HepG2 (cell line): Measurements from ENCODE around the gene CNNM2. TPM values are rescaled to one million over a fixed set of nuclear protein-coding genes. Genes with fewer than 3 reads are reported as not detected.

ENCODE experiments used
- ATAC-seq: fragments of 200-7000 bp; cut with Tn5 transposase; 3 replicates; pipeline ENCODE4 v1.9.1; 2020; ENCODE audit warnings: mild to moderate bottlenecking, moderate library complexity
- BruUV-seq: library from RNA; stranded (reverse); fragments of 400-500 nt; replicated peaks from 2 replicates; lab custom pipeline; 2021; lab: Mats Ljungman, UMichigan
- CTCF ChIA-PET: fragments of 300-600 bp; formaldehyde crosslinking; extraction: SDS; loops from one replicate; lab custom pipeline; 2021; ENCODE audit warnings: low total read pairs, inconsistent platforms, low intra/inter-chr PET ratio; lab: Yijun Ruan, JAX
- POLR2A ChIA-PET: fragments of 350-600 bp; sonication (Branson Sonifier 250); formaldehyde crosslinking; loops from one replicate; lab custom pipeline; 2020; ENCODE audit warnings: antibody characterized with exemption, inconsistent platforms; lab: Yijun Ruan, JAX
- DNase-seq: peaks from one replicate; pipeline ENCODE4 v3.0.0-alpha.2; 2015; ENCODE audit warnings: low spot score
- FAIRE-seq: peaks from 3 replicates; lab custom pipeline; 2011; peaks lifted over from hg19 to GRCh38; lab: Jason Lieb, UNC
- H2AFZ ChIP-seq: one replicate; pipeline ENCODE4 v1.6.1; 2011; ENCODE audit warnings: low read length, inconsistent platforms
- H3K27ac ChIP-seq: fragments of 300-600 bp; 3 replicates; pipeline ENCODE4 v1.8.0; 2011; ENCODE audit warnings: mixed run types, mild to moderate bottlenecking, mixed read lengths, low read length, inconsistent platforms; ENCODE audit not compliant: insufficient read depth; ENCODE audit errors: extremely low read length
- H3K27me3 ChIP-seq, 2 experiments: fragments of 200-600 bp in 1 of 2; 2 replicates in 1 of 2; 3 replicates in 1 of 2; pipeline versions ENCODE4 v1.6.0 to v1.8.0; 2011; ENCODE audit warnings: low read length in 2 of 2, mild to moderate bottlenecking in 2 of 2, moderate library complexity in 2 of 2, inconsistent platforms in 1 of 2; ENCODE audit not compliant: insufficient read depth in 2 of 2, control insufficient read depth in 1 of 2
- H3K36me3 ChIP-seq, 2 experiments: fragments of 200-600 bp in 1 of 2; replicated peaks in 1 of 2; 2 replicates in 1 of 2; 3 replicates in 1 of 2; pipeline versions ENCODE4 v1.5.1 to v1.8.0; 2011; ENCODE audit warnings: low read length in 2 of 2, inconsistent platforms in 1 of 2; ENCODE audit not compliant: insufficient read depth in 2 of 2, control insufficient read depth in 1 of 2
- H3K4me1 ChIP-seq: 2 replicates; pipeline ENCODE4 v1.5.1; 2012; ENCODE audit warnings: low read length, inconsistent platforms; ENCODE audit not compliant: insufficient read depth
- H3K4me2 ChIP-seq: 2 replicates; pipeline ENCODE4 v1.6.0; 2011; ENCODE audit warnings: low read depth, low read length, inconsistent platforms
- H3K4me3 ChIP-seq, 3 experiments: fragments of 200-600 bp in 1 of 3; sonication (generic), shearing (Covaris generic) in 1 of 3; replicated peaks in 1 of 3; 2 replicates each; pipeline ENCODE4 v1.5.1; 2011 to 2016; ENCODE audit warnings: low read length in 3 of 3, inconsistent platforms in 2 of 3, low read depth in 2 of 3, mild to moderate bottlenecking in 2 of 3, control low read depth in 1 of 3, mixed read lengths in 1 of 3; ENCODE audit not compliant: insufficient read depth in 1 of 3
- H3K79me2 ChIP-seq: one replicate; pipeline ENCODE4 v1.6.1; 2011; ENCODE audit warnings: low read length, inconsistent platforms; ENCODE audit not compliant: insufficient read depth
- H3K9ac ChIP-seq: 2 replicates; pipeline ENCODE4 v1.6.0; 2011; ENCODE audit warnings: mild to moderate bottlenecking, low read depth, low read length, inconsistent platforms; ENCODE audit not compliant: insufficient read depth
- H3K9me3 ChIP-seq: 2 replicates; pipeline ENCODE4 v1.5.1; 2012; ENCODE audit warnings: mild to moderate bottlenecking, low read length
- H4K20me1 ChIP-seq: 2 replicates; pipeline ENCODE4 v1.6.0; 2011; ENCODE audit warnings: inconsistent platforms, mild to moderate bottlenecking, low read length, moderate library complexity; ENCODE audit not compliant: insufficient read depth
- KAT2B ChIP-seq: fragments of 150-350 bp; IDR thresholded peaks from 2 replicates; pipeline ENCODE4 v1.6.1; 2014; ENCODE audit warnings: low read depth, low read length, borderline replicate concordance
- MEIS1 ChIP-seq: sonication (generic); formaldehyde crosslinking; IDR thresholded peaks from 2 replicates; pipeline ENCODE4 v1.9.0; 2021; ENCODE audit warnings: mild to moderate bottlenecking, missing genetic modification reagents, moderate library complexity, borderline replicate concordance
- ZFP90 ChIP-seq: sonication (generic); formaldehyde crosslinking; IDR thresholded peaks from 2 replicates; pipeline ENCODE4 v1.8.0; 2022; ENCODE audit warnings: missing genetic modification reagents, mild to moderate bottlenecking, inconsistent platforms, borderline replicate concordance
- WGBS: methylation state at CpG from one replicate; pipeline ENCODE4 v1.1.6; 2017; ENCODE audit warnings: low lambda C conversion rate; 5-methylcytosine and 5-hydroxymethylcytosine counted together
- in situ Hi-C: cut with HindIII; loops from 2 replicates; pipeline ENCODE4 v1.10.0; 2017; ENCODE audit warnings: low pct_unique_long_range_greater_than_20kb; ENCODE audit not compliant: extremely low pct_ligation_motif_present
- intact Hi-C: fragments of 100-400 bp; cut with micrococcal nuclease; formaldehyde crosslinking; loops from one replicate; pipeline ENCODE4 v1.10.0; 2022; ENCODE audit not compliant: unreplicated experiment
- polyA plus RNA-seq, 8 experiments: library from polyadenylated mRNA; depleted of rRNA in 3 of 8; stranded (reverse) in 7 of 8; unstranded in 1 of 8; fragments of >200 nt; fragmentation: Illumina TruSeq in 4 of 8; extraction: Trizol in 4 of 8; gene quantifications; 2 replicates each; pipeline versions ENCODE4 v1.2.1 to v1.2.3, GENCODE V29; 2011 to 2016; ENCODE audit warnings: low read depth in 4 of 8, missing spikeins in 1 of 8, mixed read lengths in 1 of 8; ENCODE audit not compliant: insufficient read depth in 1 of 8
- total RNA-seq, 5 experiments: library from RNA; depleted of rRNA; stranded (reverse); fragments of >200 nt; fragmentation: Illumina TruSeq; extraction: Trizol; gene quantifications; 2 replicates each; pipeline ENCODE4 v1.2.3, GENCODE V29; 2016; ENCODE audit warnings: low read depth in 1 of 5
- TF ChIP-seq, protein P1 (sequence below): IDR thresholded peaks from 2 replicates; pipeline ENCODE4 v1.6.1; 2016; ENCODE audit warnings: control low read depth
- TF ChIP-seq, protein P2 (sequence below): sonication (generic); formaldehyde crosslinking; IDR thresholded peaks from 2 replicates; pipeline ENCODE4 v1.9.0; 2021; ENCODE audit warnings: missing genetic modification reagents, mild to moderate bottlenecking, borderline replicate concordance
- TF ChIP-seq, protein P3 (sequence below): sonication (generic); formaldehyde crosslinking; IDR thresholded peaks from 2 replicates; pipeline ENCODE4 v1.5.0; 2020; ENCODE audit warnings: mild to moderate bottlenecking, missing genetic modification reagents

CNNM2 gene
- total and polyA plus RNA-seq, 2 of the 13 experiments (the other 11 are each of a cell fraction or from before 2014, with no cell fraction given): 7.1 to 9.0 TPM

DNA sequence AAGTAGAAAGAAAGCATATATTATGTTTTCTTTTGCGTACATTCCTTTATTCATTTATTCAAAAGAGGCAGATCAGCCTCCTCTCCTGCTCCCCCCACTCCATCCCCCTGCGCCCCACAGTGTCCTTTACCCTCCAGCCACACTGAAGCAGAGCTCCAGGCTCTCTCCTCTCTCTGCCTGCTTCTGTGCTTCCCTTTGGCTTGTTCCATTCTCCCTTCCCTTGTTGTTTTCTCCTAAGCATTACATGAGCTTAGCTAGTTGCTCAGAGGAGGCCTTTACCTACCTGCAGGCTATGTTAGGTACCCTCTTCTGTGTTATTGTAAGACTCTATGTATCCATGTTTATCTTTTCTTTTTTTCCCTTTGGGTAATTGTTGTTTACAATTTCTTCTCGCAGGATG is 27.4 kb downstream of the CNNM2 start:
- ChIA-PET POLR2A (no interaction called here), CTCF (no interaction called here)
- Histone ChIP-seq H2AFZ (no peak overlapping the region), H3K79me2 (peaks cover 12% of the 10 kb centered on the region), H3K4me3 (no peak overlapping the region), H3K4me2 (no peak overlapping the region), H4K20me1 (no peaks in the 10 kb centered on the region), H3K36me3 (no peaks in the 10 kb centered on the region), H3K27ac (no peak overlapping the region), H3K9me3 (no peaks in the 10 kb centered on the region), H3K27me3 (no peaks in the 10 kb centered on the region), H3K9ac (no peak overlapping the region), H3K4me1 (peaks cover 26% of the 10 kb centered on the region)
- BruUV-seq: no TSS peak
- TF ChIP-seq KAT2B (no peak), ZFP90 (CRISPR knock-in tag) (no peak), MEIS1 (no peak)
- TF ChIP-seq, protein P1, sequence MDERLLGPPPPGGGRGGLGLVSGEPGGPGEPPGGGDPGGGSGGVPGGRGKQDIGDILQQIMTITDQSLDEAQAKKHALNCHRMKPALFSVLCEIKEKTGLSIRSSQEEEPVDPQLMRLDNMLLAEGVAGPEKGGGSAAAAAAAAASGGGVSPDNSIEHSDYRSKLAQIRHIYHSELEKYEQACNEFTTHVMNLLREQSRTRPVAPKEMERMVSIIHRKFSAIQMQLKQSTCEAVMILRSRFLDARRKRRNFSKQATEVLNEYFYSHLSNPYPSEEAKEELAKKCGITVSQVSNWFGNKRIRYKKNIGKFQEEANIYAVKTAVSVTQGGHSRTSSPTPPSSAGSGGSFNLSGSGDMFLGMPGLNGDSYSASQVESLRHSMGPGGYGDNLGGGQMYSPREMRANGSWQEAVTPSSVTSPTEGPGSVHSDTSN (CRISPR knock-in tag): no peak
- TF ChIP-seq, protein P2, sequence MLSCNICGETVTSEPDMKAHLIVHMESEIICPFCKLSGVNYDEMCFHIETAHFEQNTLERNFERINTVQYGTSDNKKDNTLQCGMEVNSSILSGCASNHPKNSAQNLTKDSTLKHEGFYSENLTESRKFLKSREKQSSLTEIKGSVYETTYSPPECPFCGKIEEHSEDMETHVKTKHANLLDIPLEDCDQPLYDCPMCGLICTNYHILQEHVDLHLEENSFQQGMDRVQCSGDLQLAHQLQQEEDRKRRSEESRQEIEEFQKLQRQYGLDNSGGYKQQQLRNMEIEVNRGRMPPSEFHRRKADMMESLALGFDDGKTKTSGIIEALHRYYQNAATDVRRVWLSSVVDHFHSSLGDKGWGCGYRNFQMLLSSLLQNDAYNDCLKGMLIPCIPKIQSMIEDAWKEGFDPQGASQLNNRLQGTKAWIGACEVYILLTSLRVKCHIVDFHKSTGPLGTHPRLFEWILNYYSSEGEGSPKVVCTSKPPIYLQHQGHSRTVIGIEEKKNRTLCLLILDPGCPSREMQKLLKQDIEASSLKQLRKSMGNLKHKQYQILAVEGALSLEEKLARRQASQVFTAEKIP (CRISPR knock-in tag): no peak
- TF ChIP-seq, protein P3, sequence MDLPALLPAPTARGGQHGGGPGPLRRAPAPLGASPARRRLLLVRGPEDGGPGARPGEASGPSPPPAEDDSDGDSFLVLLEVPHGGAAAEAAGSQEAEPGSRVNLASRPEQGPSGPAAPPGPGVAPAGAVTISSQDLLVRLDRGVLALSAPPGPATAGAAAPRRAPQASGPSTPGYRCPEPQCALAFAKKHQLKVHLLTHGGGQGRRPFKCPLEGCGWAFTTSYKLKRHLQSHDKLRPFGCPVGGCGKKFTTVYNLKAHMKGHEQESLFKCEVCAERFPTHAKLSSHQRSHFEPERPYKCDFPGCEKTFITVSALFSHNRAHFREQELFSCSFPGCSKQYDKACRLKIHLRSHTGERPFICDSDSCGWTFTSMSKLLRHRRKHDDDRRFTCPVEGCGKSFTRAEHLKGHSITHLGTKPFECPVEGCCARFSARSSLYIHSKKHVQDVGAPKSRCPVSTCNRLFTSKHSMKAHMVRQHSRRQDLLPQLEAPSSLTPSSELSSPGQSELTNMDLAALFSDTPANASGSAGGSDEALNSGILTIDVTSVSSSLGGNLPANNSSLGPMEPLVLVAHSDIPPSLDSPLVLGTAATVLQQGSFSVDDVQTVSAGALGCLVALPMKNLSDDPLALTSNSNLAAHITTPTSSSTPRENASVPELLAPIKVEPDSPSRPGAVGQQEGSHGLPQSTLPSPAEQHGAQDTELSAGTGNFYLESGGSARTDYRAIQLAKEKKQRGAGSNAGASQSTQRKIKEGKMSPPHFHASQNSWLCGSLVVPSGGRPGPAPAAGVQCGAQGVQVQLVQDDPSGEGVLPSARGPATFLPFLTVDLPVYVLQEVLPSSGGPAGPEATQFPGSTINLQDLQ (CRISPR knock-in tag): no peak
- WGBS: 76% methylated on average over 3 of the region's 3 CpGs
- in situ Hi-C loops: no loop called here
- DNase-seq: no peak
- FAIRE-seq: peak; percentile 15
- ATAC-seq: no peak
- intact Hi-C loops: no loop called here
